HG02840 (cell line): ENCODE data around the gene HSH2D.
"Not testable (repeated sequence)": the region's sequence is repeated elsewhere in the genome, so short reads cannot be mapped to it uniquely, and the experiment has no call there.

Source experiments
- ATAC-seq: cut with Tn5 transposase; IDR thresholded peaks from one replicate; pipeline ENCODE4 v1.9.1; 2021; ENCODE audit warnings: mild to moderate bottlenecking, moderate library complexity, moderate number of reproducible peaks; ENCODE audit not compliant: unreplicated experiment, low FRiP score

The HSH2D gene, protein sequence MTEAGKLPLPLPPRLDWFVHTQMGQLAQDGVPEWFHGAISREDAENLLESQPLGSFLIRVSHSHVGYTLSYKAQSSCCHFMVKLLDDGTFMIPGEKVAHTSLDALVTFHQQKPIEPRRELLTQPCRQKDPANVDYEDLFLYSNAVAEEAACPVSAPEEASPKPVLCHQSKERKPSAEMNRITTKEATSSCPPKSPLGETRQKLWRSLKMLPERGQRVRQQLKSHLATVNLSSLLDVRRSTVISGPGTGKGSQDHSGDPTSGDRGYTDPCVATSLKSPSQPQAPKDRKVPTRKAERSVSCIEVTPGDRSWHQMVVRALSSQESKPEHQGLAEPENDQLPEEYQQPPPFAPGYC

DNA sequence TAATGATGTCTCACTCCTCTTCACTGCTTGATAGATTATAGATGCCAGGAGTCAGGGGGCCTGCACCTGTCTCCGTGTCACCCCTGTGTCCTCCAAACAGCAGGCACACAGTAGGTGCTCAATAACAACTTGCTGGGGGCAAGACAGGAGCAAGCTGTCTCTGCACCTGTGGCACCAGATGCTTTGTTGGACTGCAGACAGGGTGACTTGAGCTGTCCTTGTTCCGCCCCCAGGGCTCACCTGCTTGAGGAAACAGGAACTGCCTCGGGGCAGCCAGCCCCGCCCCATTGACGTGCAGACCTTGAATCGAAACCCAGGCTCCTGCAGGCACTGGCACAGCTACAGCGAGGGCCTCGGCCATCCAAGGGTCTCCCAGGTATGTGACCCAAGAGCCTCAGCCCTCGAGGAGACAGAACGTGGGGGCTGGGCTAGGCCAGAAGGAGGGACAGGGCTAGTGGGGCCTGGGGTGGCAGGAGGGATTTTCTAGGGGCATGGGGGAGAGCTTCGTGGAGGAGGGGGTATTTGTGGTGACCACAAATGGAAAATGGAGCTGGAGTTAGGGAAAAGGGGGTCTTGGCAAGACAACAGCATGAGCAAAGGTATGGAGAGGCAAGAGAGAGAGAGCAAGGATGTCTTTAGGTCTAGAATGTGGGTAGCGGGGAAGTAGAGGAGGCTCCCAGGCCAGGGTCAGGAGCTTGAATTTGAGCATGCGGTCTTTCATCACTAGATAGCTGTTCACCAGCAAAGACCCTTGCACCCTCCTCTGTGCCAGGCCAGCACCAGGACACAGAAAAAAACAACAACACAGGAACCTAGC, at the start of gene HSH2D:
Gene HSH2D (plus strand): TSS at position 287 of the 817 bp plus-strand sequence. CDS start 5,066 bp downstream, outside the sequence.
- peak; percentile 51 for ATAC-seq

DNA sequence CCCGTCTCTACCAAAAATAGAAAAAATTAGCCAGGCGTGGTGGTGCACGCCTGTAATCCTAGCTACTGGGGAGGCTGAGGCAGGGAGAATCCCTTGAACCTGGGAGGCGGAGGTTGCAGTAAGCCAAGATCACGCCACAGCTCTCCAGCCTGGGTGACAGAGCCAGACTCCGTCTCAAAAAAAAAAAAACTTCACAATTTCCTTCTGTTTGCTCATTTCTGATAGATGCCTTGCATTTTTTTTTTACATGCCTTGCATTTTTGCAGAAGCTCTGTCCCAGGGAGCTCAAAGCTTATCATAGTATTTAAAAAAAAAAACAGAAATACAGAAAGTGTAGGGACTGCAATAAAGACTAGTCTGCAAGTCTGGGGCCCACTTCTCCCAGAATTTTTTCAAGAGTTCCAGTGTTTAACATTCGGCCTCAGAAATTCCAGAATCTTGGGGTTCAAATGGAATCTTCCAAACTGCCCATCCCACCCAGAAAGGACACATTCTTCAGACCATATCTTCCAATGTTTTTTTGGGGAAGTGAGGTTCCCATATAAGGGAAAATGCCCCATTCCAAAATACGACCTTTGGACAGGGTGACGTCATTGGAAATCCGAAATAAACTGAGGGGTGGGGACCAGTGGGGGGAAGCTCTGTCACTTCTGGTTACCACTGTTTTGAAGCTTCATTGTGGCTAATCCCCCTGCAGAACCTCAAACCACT, 49.0 kb upstream of the HSH2D start:
- ATAC-seq: no peak

DNA sequence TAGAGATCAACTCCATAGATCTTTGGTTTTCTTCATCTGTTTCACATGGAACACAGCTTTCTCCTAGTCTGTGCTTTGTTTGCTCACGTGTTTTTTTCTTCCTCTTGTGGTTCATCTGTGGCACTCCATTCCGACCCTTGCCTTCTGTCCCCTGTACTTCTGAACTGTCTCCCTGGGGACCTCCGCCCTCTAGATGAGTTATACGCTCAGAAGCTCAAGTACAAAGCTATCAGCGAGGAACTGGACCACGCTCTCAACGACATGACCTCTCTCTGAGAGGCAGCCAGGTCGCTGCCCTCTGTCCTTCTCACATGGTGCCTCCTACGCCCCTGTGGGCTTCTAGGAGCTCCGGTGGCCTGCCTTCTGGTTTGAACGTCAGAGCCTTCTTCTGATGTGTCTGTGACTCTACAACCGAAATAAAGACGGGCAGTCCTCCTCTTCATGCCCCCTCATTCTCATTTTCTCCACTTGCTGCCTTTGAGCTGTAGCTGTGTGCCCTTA, 48.4 kb upstream of the HSH2D start:
- ATAC-seq: no peak

DNA sequence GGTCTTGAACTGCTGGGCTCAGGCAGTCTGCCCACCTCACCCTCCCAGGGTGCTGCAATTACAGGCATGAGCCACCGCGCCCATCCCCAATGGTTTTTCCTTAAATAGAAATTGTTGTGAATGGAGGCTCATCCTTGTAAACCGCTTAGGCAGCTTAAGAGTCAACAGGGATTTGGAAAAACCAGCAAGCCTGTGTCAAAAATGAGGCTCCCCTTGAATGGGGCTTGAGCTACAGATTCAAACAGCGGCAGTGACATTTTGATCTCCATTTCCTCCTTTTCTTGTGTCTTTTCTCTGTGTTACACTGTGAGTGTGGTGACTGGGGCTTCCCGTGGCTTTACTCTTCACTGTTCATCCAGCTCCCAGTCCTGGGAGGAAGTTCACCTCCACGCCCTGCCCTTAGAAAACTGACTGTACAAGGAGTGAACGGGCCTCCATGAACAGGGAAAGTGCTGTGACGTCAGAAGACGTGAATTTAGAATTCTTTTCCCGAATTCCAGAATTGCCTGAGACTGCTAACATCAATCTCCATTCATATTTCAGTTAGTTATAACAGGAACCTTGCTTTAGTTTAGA, 47.1 kb upstream of the HSH2D start:
- no peak for ATAC-seq

DNA sequence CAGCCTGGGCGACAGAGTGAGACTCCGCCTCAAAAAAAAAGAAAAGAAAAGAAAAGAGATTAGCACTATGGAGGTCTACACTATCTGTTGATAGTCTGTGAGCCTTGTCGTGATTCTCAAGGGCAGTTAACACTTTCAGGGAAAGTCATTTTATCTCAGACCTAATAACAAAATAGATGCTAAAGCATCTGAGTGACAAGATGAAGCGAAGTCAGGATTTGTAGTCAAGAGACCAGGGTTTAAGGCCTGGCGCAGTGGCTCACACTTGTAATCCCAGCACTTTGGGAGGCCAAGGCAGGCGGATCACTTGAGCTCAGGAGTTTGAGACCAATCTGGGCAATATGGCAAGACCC, 45.1 kb upstream of the HSH2D start:
- ATAC-seq: no peak

DNA sequence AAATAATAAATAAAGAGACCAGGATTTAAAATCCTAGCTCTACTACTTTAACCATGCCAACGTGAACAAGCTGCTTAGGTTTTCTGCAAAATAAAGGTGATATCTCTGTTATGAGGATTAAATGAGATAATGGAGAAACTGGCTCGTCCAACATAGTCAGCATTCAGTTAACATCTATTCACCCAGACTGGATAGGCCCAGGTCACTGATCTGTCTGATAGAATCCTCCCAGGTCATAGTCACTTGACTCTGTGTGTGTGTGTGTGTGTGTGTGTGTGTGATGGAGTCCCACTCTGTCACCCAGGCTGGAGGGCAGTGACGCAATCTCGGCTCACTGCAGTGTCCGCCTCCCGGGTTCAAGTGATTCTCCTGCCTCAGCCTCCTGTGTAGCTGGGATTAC, 44.7 kb upstream of the HSH2D start:
- no peak for ATAC-seq

DNA sequence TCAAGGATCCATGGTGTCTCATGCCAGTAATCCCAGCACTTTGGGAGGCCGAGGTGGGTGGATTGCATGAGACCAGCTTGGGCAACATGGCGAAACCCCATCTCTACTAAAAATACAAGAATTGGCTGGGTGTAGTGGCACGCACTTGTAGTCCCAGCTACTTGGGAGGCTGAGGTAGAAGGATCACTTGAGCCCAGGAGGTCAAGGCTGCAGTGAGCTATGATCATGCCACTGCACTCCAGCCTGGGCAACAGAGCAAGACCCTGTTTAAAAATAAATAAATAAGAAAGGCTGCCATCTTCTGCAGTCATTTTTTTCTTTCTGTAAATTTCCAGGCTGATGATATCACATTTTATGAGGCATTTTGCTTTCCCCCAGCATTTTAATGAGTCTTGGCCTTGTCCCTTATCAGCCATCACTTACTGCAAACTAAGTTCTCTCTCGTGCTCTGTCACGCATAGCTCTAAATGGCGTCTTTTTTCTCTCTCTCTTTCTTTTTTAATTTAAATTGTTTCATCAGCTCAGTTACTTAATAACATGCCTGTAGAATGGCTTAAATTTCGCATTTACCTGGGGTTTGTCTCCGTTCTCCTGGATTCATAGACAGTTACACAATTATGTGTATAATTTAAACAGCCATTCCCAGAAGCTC, 44.0 kb upstream of the HSH2D start:
- not testable (repeated sequence) for ATAC-seq

DNA sequence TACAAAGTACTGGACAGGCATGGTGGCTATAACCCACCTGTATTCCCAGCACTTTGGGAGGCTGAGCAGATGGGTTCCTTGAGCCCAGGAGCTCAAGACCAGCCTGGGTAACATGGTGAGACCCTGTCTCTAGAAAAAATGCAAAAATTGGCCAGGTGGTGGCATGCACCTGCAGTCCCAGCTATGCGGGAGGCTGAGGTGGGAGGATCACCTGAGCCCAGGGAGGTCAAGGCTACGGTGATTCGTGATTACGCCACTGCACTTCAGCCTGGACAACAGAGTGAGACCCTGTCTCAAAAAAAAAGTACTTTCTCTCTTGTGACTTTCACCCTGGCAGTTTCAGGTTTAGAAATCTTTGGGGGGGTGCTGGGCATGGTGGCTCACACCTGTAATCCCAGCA, 43.0 kb upstream of the HSH2D start:
- ATAC-seq: no peak

DNA sequence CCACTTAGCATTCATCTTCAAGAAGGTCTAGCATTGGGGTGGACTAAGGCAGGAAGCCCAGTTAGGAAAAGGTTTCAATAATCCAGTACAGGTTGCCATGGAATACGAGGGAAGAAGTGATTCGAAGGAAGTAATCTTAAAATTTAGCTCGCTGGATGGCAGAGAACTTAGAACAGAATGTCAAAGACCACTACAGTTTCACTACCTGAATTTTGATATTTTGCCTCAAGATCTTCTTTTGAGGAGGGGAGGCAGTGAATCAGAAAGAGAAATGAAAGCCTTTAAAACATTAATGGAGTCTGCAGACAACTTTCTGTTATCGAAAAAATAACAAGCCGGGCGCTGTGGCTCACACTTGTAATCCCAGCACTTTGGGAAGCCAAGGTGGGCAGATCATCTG, 38.8 kb upstream of the HSH2D start:
- no peak for ATAC-seq

DNA sequence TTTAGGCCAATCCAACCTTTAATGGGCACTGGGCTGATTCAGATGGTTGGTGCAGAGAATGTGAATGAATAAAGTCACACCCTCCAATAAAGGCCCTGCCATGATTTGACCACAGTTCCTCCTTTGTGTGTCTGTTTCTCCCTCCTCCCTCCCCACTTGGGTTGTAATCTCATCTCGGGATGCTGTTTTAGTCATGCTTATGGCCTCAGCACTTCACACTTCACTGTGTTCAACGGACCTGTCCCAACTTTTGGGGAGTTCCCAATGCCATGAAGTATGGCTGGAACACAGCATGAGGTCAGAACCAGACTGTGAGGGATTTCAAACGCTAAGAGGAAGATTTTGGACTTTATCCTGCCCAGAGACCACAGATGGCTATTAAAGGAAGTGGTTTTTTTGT, 37.4 kb upstream of the HSH2D start:
- no peak for ATAC-seq

DNA sequence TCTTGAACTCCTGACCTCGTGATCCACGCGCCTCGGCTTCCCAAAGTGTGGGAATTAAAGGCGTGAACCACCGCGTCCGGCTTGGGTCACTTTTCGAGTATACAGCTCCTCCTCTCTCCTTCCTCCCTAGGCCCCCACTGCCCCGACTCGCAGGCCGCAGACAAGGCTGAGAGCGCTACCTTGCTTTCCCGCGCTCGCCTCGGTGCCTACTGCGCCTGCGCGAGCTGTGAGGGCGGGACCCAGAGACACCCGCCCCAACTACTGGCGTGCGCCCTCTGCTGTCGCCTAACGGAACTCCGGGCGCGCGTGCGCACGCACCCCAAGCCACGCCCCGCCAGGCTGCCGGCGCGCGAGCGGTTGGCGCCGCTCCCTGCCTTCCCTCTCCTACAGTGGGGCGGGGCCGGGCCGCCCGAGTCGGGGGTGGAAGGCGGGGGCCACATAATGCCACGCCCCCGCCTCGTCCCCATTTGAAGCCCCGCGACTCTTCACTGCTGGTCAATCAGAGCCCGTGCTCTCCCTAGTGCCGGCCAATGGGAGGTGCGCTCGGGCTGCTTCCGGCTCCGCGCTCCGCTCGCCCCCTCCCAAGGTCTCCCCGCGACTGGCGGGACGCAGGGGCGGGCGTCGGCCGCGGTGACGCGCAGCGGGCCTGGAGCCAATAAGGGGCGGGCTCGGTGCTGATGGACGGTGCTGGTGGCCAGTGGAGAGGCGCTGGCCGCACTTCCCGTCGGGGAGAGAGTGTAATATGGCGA, 32.2 kb upstream of the HSH2D start, which contains the start of gene RAB8A:
Gene RAB8A (plus strand): TSS at position 730 of the 749 bp plus-strand sequence. CDS start 13 bp downstream, at position 743.
- peak; percentile 84 for ATAC-seq

DNA sequence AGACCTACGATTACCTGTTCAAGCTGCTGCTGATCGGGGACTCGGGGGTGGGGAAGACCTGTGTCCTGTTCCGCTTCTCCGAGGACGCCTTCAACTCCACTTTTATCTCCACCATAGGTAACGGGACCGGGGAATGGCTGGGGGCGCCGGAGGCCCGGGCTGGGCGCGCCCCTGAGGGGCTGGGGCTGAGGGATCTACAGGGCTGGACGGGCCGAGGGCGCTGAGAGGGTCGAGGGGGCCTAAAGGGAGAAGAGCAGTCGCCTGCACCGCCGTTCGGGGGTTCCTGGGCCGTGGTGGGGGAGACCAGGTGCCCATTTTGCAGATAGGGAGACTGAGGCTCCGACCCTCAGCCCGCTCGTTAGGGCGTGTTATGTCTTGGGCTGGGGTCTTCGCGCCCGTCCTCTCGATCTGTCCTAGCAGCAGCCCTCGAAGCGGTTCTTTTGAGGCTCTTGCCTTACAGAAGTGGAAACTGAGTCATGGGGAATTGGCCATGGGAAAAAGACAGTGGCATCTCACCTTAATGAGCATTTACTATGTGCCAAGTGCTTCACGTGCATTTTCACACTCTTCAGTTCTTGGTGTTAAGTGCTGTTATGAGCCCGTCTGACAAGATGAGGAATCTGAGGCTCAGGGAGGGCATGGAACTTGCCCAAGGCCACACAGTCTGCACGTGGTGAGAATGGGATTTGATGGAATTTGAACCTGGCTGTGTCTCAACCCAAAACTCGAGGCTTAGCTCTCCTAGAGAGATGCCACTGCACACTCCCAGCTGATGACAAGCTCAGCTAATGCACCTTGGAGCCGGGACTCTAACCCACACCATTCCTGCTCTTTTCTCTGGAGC, 31.4 kb upstream of the HSH2D start:
- no peak for ATAC-seq

DNA sequence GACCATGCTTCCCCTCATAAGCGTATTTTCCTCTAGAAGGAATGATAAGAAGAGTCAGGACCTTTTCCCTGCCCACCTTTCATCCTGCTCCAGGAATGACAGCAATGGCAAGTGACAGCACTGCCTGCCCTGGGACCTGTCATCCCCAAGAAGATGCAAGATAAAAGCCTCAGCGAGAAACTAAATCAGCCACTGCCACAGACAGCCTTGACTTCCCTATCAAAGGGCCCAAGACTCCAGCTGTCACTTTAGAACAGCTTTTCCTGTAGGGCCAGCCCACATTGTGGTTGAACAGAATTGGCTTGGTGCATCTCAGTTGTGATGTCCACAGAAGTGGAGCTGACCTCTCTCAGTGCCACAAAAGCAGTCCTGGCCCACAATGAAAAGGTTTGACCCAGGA, 30.7 kb upstream of the HSH2D start:
- ATAC-seq: no peak

DNA sequence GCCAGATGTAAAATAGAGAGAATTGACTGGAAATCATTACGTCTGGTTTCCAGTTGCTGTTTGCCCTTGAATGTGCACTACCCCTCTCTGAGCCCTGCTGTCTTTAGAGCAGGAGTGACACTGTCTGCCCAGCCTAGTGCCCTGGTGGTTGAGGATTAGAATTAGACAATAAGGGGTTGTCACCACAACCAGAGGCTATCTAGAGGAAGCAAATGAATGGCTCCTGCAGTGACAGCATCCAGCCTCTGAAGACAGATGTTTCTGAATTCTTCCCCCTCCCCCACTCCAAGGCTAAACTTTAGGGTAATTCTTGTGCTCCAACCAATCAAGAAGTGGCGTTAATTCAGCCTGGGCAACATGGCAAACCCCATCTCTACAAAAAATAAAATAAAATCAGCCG, 29.8 kb upstream of the HSH2D start:
- no peak for ATAC-seq

DNA sequence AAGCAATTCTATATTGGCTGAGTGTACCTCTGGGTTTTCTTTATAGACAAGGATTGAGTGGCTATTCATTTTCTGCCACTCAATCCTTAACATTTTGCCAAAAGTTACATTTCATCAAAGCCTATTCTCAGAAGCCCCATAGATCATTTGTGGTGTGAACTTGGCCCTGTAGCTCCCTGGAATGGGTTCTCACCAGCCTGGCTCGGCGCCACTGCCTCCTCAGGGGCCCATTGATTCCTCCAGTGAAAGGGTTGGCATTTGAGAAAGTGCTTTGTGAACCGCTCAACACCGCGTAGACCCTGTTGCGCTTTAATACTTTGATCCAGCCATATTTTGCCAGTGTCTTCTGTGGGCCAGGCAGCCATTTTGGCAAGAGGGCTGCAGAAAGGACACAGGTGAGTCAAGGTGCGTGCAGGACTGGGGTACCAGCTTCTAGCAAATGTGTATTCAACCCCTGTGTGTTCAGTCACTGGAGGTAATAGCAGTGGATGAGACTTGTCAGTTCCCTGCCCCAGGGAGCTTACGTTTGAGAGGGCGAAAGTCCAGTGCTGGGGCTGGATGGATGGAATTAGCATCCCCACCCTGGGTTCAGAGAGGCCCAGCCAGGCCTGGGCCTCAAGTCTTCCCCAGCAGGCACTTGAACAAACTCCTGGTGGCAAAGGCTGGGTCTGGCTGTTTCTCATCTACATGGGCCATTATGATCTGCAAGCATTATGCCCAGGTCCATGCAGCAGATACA, 28.0 kb upstream of the HSH2D start:
- no peak for ATAC-seq

DNA sequence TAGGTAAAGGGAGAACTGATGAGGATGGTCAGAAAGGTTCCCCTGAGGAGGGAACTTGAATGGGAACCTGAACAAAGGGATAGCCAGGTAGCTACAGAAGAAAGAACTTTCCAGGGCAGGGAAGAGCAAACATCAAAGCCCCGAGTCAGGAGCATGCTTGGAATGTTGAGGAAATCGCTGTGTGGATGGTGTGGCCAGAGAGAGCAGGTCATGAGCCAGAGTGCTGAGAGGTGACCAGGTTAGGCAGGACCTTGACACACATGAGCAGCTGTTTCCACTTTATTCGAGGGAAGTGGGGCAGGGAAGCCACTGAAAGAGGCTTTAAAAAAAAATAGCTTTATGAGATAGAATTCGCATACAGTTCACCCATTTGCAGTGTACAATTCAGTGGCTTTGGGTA, 27.4 kb upstream of the HSH2D start:
- no peak for ATAC-seq

DNA sequence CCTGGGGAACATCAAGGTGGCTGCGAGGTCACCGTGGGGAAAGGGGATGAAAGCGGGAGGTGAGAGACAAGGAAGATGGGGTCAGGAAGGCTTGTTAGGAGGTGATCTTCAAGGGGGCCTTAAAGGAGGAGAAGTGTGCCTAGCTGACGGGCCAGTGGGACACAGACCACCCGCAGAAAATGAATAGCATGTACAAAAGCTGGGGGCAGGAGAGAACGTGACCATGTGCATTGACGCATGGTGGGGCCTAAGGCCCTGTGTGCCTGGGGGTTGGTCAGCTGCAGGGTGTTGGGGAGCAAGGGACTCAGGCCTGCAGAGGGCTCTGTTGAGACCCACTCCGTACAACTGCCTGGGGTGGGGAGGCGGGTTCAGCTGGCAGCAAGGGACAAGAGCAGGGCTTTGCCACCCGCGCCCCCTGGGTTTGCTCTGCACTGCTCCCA, 25.9 kb upstream of the HSH2D start:
- no peak for ATAC-seq
